GM23338 (cell line): ENCODE data around the gene SZT2.

Experiments used
- CREB1 ChIP-seq: fragments of 250-450 bp; sonication (Bioruptor Pico); IDR thresholded peaks from 2 replicates; pipeline ENCODE4 v1.5.0; 2020; ENCODE audit warnings: low read depth, mild to moderate bottlenecking, moderate library complexity
- EZH2 ChIP-seq: fragments of 200-600 bp; sonication (generic); IDR thresholded peaks from one replicate; pipeline ENCODE4 v1.8.0; 2017; ENCODE audit warnings: antibody characterized with exemption, mild to moderate bottlenecking, low read depth; ENCODE audit not compliant: unreplicated experiment
- EZH2phosphoT487 ChIP-seq: fragments of 200-600 bp; sonication (generic); IDR thresholded peaks from one replicate; pipeline ENCODE4 v1.8.1; 2018; ENCODE audit warnings: antibody characterized with exemption; ENCODE audit not compliant: unreplicated experiment
- JUNB ChIP-seq: IDR thresholded peaks from one replicate; pipeline ENCODE4 v1.6.1; 2016; ENCODE audit warnings: antibody characterized with exemption; ENCODE audit not compliant: unreplicated experiment
- NANOG ChIP-seq: IDR thresholded peaks from 2 replicates; pipeline ENCODE4 v1.6.1; 2016; ENCODE audit warnings: antibody characterized with exemption, borderline replicate concordance
- POLR2AphosphoS5 ChIP-seq: IDR thresholded peaks from 2 replicates; pipeline ENCODE4 v1.6.1; 2016; ENCODE audit warnings: antibody characterized with exemption, low read depth
- STAT1 ChIP-seq: IDR thresholded peaks from one replicate; pipeline ENCODE4 v1.6.1; 2016; ENCODE audit warnings: antibody characterized with exemption; ENCODE audit not compliant: unreplicated experiment
- ZNF114 ChIP-seq: fragments of 250-450 bp; sonication (Bioruptor Pico); IDR thresholded peaks from 2 replicates; pipeline ENCODE4 v1.5.0; 2020; ENCODE audit warnings: mild to moderate bottlenecking, moderate library complexity
- ZNF331 ChIP-seq: fragments of 250-450 bp; sonication (Bioruptor Pico); IDR thresholded peaks from 2 replicates; pipeline ENCODE4 v1.5.0; 2020; ENCODE audit warnings: low read depth, mild to moderate bottlenecking, moderate library complexity
- TF ChIP-seq, protein P1 (sequence below), 2 experiments: fragments of 200-600 bp in 1 of 2; sonication (generic) in 1 of 2; conservative IDR thresholded peaks; 2 replicates each; pipeline versions ENCODE4 v1.5.1 to v1.6.1; 2016 to 2017; ENCODE audit warnings: antibody characterized with exemption in 2 of 2, low read depth in 2 of 2, mild to moderate bottlenecking in 2 of 2, moderate library complexity in 1 of 2
- TF ChIP-seq, protein P2 (sequence below): IDR thresholded peaks from 2 replicates; pipeline ENCODE4 v1.6.1; 2016; ENCODE audit warnings: antibody characterized with exemption
- TF ChIP-seq, protein P3 (sequence below): IDR thresholded peaks from one replicate; pipeline ENCODE4 v1.6.1; 2018; ENCODE audit warnings: antibody characterized with exemption; ENCODE audit not compliant: unreplicated experiment
- TF ChIP-seq, protein P4 (sequence below): fragments of 250-450 bp; sonication (Bioruptor Pico); IDR thresholded peaks from 2 replicates; pipeline ENCODE4 v1.5.0; 2020; ENCODE audit warnings: mild to moderate bottlenecking, moderate library complexity

DNA sequence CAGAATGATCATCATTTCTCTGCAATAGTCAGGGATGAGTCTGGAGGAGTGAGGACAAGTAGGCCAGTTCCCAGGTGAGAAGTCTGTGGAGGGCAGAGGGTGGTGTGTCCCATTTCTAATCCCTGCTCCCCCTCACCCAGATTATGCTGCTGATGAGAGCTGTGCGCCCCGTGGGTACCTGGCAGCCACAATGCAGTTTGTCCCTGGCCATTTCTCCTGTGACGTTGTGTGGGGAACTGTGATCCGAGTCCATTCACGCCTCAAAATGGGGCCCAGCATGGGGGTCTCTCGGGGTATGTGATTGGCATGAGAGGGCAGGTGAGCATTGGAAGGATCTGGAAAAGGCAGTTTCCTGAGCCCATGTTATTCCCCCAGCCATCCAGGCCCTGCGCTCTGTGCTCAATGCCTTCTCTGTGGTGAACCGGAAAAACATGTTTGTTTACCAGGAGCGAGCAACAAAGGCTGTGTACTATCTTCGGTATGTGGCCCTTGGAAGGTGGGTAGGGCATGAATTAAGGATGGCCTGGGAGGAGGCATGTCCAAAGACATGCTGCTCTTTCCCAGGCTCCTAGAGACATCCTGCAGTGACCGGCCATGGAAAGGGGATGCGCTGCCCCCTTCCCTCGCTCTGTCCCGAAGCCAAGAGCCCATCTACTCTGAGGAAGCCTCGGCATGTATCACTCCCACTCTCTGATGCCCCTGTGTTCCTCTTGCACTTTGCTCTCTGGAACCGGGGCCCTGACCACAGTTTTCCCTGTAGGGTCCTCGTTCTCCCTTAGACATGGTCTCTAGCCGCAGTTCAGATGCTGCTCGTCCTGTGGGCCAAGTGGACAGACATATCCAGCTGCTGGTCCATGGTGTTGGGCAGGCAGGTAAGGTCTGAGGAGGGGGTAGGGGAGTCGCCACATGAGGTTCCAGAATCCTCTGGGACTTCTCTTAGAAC is 47.6 kb downstream of the SZT2 start:
- TF ChIP-seq, protein P1, sequence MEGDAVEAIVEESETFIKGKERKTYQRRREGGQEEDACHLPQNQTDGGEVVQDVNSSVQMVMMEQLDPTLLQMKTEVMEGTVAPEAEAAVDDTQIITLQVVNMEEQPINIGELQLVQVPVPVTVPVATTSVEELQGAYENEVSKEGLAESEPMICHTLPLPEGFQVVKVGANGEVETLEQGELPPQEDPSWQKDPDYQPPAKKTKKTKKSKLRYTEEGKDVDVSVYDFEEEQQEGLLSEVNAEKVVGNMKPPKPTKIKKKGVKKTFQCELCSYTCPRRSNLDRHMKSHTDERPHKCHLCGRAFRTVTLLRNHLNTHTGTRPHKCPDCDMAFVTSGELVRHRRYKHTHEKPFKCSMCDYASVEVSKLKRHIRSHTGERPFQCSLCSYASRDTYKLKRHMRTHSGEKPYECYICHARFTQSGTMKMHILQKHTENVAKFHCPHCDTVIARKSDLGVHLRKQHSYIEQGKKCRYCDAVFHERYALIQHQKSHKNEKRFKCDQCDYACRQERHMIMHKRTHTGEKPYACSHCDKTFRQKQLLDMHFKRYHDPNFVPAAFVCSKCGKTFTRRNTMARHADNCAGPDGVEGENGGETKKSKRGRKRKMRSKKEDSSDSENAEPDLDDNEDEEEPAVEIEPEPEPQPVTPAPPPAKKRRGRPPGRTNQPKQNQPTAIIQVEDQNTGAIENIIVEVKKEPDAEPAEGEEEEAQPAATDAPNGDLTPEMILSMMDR (conservative IDR thresholded peaks at IDR 0.05; ENCODE audit: low read depth in 2 of 2), result no peak
- TF ChIP-seq EZH2, result no peak
- TF ChIP-seq, protein P2, sequence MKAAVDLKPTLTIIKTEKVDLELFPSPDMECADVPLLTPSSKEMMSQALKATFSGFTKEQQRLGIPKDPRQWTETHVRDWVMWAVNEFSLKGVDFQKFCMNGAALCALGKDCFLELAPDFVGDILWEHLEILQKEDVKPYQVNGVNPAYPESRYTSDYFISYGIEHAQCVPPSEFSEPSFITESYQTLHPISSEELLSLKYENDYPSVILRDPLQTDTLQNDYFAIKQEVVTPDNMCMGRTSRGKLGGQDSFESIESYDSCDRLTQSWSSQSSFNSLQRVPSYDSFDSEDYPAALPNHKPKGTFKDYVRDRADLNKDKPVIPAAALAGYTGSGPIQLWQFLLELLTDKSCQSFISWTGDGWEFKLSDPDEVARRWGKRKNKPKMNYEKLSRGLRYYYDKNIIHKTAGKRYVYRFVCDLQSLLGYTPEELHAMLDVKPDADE, result no peak
- TF ChIP-seq POLR2AphosphoS5, result no peak
- TF ChIP-seq EZH2phosphoT487, result no peak
- no peak for TF ChIP-seq ZNF331 (CRISPR knock-in tag)
- no peak for TF ChIP-seq JUNB
- no peak for TF ChIP-seq ZNF114
- TF ChIP-seq, protein P3, sequence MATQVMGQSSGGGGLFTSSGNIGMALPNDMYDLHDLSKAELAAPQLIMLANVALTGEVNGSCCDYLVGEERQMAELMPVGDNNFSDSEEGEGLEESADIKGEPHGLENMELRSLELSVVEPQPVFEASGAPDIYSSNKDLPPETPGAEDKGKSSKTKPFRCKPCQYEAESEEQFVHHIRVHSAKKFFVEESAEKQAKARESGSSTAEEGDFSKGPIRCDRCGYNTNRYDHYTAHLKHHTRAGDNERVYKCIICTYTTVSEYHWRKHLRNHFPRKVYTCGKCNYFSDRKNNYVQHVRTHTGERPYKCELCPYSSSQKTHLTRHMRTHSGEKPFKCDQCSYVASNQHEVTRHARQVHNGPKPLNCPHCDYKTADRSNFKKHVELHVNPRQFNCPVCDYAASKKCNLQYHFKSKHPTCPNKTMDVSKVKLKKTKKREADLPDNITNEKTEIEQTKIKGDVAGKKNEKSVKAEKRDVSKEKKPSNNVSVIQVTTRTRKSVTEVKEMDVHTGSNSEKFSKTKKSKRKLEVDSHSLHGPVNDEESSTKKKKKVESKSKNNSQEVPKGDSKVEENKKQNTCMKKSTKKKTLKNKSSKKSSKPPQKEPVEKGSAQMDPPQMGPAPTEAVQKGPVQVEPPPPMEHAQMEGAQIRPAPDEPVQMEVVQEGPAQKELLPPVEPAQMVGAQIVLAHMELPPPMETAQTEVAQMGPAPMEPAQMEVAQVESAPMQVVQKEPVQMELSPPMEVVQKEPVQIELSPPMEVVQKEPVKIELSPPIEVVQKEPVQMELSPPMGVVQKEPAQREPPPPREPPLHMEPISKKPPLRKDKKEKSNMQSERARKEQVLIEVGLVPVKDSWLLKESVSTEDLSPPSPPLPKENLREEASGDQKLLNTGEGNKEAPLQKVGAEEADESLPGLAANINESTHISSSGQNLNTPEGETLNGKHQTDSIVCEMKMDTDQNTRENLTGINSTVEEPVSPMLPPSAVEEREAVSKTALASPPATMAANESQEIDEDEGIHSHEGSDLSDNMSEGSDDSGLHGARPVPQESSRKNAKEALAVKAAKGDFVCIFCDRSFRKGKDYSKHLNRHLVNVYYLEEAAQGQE, result no peak
- no peak for TF ChIP-seq CREB1 (CRISPR knock-in tag)
- no peak for TF ChIP-seq STAT1
- TF ChIP-seq NANOG, result no peak
- TF ChIP-seq, protein P4, sequence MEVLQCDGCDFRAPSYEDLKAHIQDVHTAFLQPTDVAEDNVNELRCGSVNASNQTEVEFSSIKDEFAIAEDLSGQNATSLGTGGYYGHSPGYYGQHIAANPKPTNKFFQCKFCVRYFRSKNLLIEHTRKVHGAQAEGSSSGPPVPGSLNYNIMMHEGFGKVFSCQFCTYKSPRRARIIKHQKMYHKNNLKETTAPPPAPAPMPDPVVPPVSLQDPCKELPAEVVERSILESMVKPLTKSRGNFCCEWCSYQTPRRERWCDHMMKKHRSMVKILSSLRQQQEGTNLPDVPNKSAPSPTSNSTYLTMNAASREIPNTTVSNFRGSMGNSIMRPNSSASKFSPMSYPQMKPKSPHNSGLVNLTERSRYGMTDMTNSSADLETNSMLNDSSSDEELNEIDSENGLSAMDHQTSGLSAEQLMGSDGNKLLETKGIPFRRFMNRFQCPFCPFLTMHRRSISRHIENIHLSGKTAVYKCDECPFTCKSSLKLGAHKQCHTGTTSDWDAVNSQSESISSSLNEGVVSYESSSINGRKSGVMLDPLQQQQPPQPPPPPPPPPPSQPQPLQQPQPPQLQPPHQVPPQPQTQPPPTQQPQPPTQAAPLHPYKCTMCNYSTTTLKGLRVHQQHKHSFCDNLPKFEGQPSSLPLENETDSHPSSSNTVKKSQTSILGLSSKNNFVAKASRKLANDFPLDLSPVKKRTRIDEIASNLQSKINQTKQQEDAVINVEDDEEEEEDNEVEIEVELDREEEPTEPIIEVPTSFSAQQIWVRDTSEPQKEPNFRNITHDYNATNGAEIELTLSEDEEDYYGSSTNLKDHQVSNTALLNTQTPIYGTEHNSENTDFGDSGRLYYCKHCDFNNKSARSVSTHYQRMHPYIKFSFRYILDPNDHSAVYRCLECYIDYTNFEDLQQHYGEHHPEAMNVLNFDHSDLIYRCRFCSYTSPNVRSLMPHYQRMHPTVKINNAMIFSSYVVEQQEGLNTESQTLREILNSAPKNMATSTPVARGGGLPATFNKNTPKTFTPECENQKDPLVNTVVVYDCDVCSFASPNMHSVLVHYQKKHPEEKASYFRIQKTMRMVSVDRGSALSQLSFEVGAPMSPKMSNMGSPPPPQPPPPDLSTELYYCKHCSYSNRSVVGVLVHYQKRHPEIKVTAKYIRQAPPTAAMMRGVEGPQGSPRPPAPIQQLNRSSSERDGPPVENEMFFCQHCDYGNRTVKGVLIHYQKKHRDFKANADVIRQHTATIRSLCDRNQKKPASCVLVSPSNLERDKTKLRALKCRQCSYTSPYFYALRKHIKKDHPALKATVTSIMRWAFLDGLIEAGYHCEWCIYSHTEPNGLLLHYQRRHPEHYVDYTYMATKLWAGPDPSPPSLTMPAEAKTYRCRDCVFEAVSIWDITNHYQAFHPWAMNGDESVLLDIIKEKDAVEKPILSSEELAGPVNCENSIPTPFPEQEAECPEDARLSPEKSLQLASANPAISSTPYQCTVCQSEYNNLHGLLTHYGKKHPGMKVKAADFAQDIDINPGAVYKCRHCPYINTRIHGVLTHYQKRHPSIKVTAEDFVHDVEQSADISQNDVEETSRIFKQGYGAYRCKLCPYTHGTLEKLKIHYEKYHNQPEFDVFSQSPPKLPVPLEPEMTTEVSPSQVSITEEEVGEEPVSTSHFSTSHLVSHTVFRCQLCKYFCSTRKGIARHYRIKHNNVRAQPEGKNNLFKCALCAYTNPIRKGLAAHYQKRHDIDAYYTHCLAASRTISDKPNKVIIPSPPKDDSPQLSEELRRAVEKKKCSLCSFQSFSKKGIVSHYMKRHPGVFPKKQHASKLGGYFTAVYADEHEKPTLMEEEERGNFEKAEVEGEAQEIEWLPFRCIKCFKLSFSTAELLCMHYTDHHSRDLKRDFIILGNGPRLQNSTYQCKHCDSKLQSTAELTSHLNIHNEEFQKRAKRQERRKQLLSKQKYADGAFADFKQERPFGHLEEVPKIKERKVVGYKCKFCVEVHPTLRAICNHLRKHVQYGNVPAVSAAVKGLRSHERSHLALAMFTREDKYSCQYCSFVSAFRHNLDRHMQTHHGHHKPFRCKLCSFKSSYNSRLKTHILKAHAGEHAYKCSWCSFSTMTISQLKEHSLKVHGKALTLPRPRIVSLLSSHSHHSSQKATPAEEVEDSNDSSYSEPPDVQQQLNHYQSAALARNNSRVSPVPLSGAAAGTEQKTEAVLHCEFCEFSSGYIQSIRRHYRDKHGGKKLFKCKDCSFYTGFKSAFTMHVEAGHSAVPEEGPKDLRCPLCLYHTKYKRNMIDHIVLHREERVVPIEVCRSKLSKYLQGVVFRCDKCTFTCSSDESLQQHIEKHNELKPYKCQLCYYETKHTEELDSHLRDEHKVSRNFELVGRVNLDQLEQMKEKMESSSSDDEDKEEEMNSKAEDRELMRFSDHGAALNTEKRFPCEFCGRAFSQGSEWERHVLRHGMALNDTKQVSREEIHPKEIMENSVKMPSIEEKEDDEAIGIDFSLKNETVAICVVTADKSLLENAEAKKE (CRISPR knock-in tag), result no peak
